ENCODE measurements around the gene CNRIP1.
"Not testable (repeated sequence)": the region's sequence is repeated elsewhere in the genome, so short reads cannot be mapped to it uniquely, and the experiment has no call there.

The CNRIP1 gene, protein sequence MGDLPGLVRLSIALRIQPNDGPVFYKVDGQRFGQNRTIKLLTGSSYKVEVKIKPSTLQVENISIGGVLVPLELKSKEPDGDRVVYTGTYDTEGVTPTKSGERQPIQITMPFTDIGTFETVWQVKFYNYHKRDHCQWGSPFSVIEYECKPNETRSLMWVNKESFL

DNA sequence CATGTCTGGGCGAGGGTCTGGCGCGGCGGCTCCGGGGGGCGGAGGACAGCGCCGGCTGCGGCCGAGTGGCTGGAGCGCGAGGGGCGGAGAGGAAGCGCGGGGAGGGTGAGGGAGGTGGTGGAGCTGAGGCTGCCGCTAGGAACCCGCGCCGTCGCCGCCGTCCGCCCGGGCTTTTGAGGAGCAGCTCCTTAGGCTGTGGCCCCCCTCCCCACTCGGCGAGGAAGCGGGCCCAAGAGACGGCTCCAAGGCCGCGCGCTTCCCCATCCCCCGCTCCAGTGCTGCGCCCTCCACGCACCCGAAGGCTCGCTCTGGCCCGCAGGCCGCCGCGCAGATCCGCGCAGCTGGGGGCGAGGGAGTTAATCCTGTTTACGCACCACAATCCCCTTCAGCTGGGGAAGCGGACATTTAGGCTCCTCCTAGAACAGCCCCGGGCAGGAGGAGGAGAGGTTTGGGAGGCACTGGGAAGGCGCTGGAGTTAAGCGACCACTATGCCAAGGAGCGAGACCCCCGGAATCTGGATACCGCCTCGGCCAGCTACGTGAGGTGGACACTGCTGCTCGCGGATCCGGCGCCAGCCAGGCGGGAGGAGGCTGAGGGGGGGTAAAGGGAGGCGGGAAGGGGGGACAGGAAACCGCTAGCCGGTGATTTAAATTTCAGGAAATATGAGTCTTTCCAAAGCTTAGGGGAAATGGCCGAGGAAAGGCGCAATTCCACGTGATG, at the start of gene CNRIP1:
TSS of gene CNRIP1 (minus strand) at position 552 of the 720 bp plus-strand sequence. CDS start at position 3, 549 bp downstream.
- peak; percentile 77 for DNase-seq

DNA sequence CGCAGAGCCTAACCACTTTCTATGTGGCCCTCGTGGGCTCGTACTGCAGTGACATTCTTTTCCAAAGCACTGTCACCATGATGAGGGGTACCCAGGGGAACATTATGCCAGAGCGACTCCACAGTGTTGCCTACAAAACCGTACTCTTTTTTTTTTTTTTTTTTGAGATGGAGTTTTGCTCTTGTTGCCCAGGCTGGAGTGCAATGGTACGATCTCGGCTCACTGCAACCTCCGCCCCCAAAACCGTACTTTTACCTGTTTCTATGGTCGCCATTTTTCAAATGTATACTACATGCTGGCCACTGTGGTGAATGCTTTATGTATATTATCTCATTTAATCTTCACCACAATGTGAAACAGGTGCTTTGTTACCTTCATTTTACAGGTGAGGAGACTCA, 49.6 kb upstream of the CNRIP1 start:
- no peak for DNase-seq

DNA sequence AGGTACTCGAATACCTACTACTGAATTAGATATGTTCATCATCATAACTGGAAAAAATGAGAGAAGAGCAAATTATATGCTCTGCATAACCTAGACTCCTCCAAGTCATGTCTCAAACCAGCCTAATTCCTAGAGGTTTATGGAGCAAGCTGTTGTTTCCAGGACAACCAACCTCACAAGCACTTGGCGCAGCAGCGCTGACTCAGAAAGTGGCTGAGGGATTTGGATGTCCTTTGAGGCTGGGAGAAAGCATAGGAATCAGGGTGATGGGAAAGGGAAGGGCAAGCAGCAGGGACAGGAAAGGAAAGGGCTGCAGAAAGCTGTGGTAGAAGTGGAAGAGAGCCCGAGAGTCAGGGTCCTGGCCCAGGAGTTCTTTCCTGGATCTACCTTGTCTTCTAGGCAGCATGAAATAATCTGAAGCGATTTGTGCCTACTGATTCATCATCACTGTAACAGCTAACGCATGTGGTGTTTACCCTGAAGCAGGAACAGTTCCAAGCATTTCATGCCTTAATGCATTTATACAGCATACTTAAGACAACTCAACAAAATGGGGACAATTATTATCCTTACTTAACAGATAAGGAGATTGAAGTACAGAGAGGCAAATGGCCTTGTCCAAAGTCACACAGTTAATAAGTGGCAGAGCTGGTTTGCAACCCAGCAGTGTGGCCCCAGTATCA, 49.0 kb upstream of the CNRIP1 start:
- DNase-seq = no peak

DNA sequence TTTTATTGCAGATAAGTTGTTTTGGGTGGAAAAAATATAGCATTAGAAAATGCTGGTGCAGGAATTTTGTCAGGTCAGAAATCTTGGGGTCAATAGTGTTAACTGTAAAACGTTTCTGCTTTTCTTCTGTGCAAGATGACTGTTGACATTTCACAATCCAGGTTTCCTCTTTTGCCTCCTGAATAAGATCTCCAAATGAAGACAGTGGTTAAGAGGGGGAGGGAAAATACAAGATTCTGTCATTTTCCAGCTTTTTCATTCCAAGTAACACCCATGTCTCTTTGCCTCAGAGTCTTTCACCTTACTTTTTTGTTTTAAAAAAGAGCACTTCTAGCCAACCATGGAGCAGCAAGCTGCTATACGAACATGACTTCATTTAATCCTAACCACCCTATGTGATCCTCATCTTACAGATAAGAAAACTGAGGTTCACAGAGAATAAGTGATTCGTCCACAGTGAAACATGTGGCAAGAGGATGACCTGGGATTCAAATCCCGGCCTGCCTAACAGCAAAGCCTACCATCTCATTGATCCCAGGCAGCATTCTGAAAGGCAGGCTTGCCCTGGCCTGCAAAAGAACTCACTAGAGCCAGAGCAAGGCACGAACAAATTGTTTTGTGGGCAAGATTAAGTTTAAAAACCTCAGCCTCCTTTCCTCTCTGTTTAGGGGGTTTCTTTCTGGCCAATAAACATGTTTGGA, 48.4 kb upstream of the CNRIP1 start:
- DNase-seq = no peak

DNA sequence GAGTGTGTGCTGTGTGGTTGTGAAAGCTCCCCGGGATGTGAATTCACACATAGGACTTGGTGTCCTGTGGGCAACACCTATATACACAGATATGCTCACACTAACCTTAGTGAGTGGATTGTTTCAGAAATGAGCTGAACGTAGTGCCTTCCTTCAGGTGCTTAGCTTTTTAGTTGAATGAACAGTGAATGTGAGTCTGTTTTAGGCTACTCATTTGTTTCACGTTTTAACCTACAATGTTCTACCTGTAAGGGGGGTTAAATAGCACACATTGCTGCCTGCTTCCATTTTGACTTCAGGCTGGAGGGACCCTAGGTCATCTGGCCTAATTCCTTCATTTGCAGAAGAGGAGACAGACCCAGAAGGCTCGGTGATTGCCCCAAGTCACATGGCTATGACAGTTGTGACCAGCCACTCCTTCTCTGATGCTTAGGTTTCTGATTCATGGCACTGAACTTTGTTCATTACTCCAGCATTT, 46.4 kb upstream of the CNRIP1 start:
- no peak for DNase-seq

DNA sequence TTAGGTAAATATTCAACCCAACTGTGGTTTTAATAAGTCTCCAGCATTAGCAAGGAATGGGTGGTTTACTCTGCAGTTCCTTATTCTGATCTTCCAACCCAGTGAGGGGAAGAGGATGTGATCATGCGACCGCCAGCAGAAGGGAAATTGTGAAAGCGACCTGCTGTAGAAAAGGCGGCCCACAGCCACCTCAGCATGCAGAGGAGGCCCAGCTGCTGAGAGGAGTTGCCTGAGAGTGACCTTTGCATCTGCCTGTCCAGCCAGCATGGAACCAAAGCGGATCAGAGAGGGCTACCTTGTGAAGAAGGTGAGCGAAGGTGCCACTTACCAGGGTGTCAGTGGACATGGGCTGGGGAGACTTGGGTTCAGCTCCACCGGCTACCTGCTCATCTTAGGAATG, 45.3 kb upstream of the CNRIP1 start, which contains the start of gene PLEK:
TSS of gene PLEK (plus strand) at position 196 of the 400 bp plus-strand sequence. CDS start at position 266, 70 bp downstream.
- DNase-seq = no peak

DNA sequence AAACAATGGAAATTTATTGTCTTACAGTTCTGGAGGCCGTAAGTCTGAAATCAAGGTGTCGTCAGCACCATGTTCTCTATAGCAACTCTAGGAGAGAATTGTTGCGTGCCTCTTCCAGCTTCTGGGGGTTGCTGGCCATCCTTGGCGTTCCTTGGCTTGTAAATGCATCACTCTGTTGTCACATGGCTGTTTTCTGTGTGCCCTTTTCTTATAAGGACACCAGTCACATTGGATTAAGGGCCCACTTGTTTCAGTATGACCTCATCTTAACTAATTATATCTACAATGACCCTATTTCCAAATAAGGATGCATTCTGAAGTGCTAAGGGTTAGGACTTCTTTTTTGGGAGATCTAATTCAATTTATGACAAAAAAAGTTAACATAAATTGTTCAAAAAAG, 44.0 kb upstream of the CNRIP1 start:
- no peak for DNase-seq

DNA sequence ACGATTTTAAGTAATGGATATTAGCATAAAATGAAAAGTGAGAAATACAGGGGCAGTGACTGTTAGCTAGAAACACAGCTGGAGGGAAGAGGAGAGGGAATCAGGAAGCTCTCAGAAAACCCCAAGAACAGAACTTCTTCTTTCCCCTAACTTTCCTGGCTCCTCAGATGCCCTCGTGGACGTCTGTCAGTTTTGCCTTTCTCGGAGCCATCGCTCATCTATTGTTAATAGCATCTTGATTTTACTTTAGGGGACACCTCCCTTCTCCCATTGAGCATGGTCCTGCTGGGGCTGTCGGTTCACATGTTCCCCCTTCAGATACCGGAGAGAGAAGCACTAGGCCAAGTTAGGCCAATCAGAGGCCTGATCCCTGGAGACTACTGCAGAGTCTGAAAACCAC, 43.0 kb upstream of the CNRIP1 start:
- no peak for DNase-seq

DNA sequence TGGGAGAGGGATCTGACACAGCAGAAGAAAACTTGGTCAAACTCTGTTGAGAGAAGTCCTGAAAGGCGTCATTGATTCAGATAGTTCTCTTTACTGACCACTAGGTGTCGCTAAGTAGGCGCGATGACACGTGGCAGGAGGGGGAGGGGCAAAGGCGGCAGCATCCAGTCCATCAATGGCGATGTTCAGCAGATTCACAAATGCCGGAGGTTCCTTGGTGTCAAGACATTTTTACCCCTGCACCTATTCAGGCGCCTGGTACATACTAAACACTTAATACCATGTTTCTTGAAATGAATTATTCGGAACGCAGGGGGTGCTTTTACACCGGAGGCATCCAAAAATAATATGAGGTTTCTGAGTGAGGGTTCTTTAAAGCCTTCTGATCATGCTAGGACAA, 42.3 kb upstream of the CNRIP1 start:
- no peak for DNase-seq

DNA sequence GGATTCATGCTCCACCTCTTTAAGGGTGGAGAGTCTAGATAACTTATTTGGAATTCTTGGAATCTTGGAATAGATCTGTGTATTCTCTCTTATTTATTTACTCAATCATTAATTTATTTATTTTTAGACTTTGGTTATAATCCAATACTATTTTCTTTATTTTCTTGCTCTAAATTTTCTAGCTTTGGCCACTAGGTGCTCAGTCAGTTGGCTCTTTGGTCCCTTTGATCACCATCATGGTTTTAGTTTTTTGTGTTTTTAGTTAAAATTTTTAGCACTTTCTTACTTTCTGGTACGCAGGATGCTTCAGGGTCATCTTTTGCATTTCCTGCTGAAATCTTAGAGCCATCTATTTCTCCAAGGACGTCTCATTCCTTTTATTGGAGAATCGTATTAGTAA, 40.1 kb upstream of the CNRIP1 start:
- DNase-seq = no peak

DNA sequence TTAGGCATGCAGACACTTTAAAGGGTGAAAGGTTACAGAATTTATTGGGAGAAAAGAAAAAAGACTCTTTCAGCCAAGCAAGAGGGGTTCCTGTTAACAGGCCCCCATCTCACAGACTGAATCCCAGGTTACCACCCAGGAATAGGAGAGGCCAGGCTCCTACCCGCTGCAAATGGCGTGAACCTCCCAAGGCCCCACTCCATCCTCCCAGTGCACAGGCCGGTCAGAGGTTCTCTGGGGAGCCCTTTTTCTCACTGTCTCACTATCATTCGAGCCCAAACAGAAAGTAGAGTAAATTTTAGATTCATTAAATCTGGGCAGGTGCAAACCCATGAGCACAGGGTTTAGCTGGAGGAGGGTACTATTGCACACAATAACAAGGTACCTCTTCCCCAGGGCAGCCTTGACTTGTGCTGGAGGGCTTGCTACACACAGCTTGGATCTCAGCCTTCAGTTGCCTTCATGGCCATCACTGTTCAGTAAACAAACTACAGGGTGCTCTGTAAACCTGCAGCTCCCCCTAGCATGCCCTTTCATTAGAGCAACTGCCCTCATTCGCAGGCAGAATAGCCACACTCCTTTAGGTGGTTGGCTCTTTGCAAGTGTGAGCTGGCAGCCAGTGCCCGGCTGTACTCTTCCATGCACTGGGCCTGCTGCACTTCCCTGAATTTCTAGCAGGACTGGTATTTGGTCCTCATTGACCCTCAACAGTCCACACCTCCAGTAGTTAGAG, 38.0 kb upstream of the CNRIP1 start:
- no peak for DNase-seq

DNA sequence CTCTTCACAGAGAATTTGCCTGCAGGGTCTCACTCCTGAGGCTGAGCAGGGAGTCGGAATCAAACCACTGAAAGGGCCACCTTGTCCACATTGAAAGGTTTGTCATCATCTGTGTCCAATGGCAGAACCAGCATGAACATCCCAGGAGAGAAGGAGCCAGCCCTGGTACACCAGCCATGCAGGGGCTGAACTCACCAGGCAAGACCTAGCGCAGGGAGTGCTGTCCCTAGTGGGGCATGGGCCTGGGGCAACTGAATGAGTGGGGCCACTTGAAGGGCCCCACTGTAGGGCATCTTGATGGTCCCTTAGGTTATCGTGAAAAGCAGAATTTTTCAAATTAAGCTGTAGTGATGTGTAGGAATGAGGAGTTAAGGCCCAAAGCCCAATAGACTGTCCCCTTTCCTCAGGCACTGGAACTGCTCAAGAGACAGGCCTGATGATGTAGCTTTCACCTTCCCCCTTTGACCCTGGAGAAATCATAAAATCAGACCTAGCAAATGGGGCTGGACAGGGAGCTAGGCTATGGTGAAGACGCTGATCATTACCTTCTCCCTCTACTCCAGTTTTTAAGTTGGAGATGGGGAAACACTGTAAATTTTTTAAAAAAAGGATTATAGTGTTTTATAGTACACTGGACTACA, 37.0 kb upstream of the CNRIP1 start:
- no peak for DNase-seq

DNA sequence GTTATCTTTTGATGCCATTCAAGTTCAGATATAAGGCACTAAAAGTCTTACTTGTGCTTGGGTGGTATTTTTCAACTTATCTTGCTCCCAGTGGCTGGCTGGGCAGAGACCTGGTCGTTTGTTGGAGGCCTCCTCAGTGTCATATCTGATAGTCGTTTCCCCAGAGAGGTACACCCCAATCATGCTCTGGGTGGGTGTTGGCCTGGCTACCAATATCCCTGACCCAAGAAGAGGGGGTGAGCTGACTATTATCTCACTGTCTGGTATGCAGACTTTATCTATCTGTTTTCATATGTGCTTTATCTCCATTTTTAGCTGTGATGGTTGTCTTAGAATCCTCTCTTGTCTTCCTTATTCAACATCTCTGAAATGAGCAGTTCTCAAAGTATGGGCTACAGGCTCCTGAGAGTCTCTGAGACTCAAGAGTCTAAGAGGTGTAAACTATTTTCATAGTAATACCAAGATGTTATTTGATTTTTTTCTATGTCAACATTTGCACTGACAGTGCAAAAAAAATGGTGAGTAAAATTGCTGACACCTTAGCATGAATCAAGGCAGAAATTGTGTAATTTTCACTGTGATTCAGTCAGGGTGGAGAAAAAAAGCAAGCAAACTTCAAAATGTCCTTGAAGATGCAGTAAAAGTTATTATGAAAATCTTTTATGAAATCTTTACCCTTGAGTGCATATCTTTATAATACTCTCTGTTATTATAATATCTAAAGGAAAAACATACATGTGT, 33.1 kb upstream of the CNRIP1 start:
- no peak for DNase-seq

DNA sequence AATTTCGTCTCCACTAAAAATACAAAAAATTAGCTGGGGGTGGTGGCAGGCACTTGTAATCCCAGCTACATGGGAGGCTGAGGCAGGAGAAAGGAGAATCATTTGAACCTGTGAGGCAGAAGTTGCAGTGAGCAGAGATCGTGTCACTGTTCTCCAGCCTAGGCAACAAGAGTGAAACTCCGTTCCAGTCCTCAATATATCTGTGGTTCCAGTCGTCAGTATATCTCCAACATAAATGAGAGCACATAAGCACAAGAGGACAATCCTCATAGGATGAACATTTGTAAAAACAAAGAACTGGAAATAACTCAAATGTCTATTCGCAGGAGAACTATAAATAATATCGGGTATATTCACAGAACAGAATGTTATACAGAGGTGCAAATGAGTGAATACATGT, 32.2 kb upstream of the CNRIP1 start:
- no peak for DNase-seq

DNA sequence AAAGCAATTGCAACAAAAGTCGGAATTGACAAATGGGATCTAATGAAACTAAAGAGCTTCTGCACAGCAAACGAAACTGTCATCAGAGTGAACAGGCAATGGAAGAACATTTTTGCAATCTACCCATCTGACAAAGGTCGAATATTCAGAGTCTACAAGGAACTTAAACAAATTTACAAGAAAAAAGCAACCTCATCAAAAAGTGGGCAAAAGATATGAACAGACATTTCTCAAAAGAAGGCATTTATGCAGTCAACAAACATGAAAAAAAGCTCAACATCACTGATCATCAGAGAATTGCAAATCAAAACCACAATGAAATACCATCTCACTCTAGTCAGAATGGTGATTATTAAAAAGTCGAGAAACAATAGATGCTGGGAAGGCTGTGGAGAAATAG, 29.3 kb upstream of the CNRIP1 start:
- DNase-seq = not testable (repeated sequence)

DNA sequence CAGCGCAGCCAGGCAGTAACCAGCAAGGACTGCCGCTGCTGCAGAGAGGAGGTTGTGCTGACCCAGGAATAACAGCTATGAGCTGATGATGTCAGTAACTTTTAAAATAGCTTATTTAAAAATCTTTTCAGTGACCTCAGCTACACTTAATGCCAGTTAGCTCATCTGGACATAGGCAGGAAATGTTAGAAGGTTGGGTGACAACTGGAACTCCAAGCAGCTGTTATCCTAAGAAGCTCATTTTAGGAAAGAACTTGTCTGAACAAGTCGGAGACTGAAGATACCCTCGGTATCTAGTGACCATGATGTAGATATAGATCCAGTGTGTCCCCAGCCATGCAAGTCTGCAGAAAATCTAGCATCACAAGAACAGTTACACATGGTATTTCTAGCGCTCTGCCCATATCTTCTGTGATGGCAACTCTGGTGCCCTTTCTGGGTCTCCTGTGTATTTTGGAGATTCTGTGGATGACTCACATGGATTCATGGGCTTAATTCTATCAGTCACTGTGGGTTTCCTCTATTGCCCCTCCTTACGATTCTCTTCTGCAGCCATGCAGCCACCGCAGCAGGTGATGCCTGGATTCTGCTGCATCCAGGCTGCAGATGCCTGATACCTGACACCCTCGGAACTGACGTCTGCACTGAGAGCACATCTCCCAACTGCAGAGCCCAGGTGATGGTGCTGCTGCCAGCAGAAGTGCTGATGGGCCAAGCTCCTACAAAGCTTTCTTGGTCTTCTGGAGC, 25.6 kb upstream of the CNRIP1 start:
- no peak for DNase-seq

DNA sequence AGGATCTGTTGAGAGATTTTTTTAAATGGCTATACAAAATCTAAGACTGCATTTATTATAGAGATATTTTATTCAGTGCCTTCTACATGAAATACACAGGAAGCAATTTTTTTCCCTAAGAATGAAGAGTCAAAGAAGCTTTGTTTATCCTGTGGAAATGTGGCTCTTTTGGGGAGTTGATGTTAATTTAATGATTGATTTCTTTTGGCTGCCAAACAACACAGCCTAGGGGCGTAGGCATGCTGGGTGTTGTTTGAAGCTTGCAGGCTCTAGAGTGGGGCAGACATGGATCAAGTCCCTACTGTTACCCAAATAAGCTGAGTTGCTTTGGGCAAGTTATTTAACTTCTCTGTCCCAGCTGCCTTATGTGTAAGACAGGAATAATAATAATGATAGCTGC, 24.3 kb upstream of the CNRIP1 start:
- no peak for DNase-seq

DNA sequence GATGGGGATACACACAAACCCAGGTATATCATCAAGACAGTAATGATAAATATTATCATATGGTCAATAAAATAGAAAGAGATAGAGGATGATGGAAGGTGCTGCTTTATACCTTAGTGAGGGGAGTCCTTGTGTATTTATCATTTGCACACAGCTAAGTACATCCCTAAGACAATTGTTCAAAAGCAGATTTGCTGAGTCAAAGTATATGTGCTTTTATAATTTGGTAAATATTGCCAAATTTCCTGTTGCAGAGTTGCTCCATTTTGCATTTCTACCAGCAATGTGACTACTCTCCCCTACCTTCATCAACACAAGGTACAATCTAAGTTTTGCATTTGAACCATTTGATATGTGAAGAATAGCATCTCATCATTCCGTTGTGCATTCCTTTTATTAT, 22.7 kb upstream of the CNRIP1 start:
- no peak for DNase-seq

DNA sequence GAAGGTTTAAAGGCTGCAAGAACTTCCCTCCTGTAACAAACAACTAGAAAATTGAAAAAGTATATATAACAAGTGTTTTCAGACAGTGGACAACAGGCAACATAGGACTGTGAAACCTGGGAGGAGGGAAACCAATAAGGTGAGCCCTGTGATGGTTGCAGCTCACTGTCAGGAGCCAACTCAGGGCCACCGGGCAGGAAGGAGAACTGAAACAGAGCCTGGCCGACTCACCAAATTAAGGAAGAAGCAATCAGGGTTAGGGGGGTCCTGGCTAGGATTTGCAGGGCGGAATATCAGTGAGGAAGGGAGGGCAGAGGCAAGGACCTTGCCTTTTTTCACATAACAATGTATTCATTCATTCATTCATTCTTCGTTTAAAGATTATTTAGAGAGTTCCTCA, 21.8 kb upstream of the CNRIP1 start:
- DNase-seq = no peak

DNA sequence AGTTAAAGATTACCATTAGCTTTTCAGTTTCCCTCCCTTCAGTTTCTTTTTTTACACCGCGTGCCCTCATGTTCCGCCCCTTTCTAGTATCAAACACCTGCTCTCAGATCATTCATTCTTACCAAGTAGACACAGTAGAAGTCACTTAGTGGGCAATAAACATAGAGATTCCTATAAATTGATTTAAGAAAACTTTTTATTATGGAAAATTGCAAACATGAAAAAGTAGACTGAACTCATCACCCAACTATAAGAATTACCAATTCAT, 21.2 kb upstream of the CNRIP1 start:
- DNase-seq = no peak
